RWPE2 (cell line): ENCODE data around the gene ETV6.

Experiments
- ATAC-seq: fragments of 200-7000 bp; cut with Tn5 transposase; 3 replicates; pipeline ENCODE4 v1.9.1; 2021; ENCODE audit warnings: low read depth
- DNase-seq: peaks from one replicate; pipeline ENCODE4 v3.0.0-alpha.2; 2020; ENCODE audit warnings: low spot score
- H3K27ac ChIP-seq: fragments of 450-650 bp; 2 replicates; pipeline ENCODE4 v1.5.1; 2017; ENCODE audit warnings: mild to moderate bottlenecking; ENCODE audit not compliant: poor library complexity, severe bottlenecking
- H3K27me3 ChIP-seq: fragments of 250-450 bp; sonication (Bioruptor Pico); 2 replicates; pipeline ENCODE4 v1.5.1; 2021; ENCODE audit warnings: mild to moderate bottlenecking, moderate library complexity; ENCODE audit not compliant: insufficient read depth, poor library complexity, severe bottlenecking
- H3K36me3 ChIP-seq: fragments of 250-450 bp; sonication (Bioruptor Pico); 2 replicates; pipeline ENCODE4 v1.5.1; 2020; ENCODE audit warnings: low read depth, mild to moderate bottlenecking, moderate library complexity
- H3K4me1 ChIP-seq: fragments of 250-450 bp; sonication (Bioruptor Pico); 2 replicates; pipeline ENCODE4 v1.5.1; 2021; ENCODE audit warnings: mild to moderate bottlenecking, moderate library complexity; ENCODE audit not compliant: insufficient read depth, poor library complexity, severe bottlenecking
- H3K4me3 ChIP-seq: fragments of 250-450 bp; sonication (Bioruptor Pico); 2 replicates; pipeline ENCODE4 v1.5.1; 2021; ENCODE audit warnings: mild to moderate bottlenecking, moderate library complexity; ENCODE audit not compliant: severe bottlenecking
- H3K9me3 ChIP-seq: fragments of 250-450 bp; sonication (Bioruptor Pico); 2 replicates; pipeline ENCODE4 v1.5.1; 2021; ENCODE audit warnings: mild to moderate bottlenecking, moderate library complexity; ENCODE audit not compliant: severe bottlenecking
- CTCF ChIP-seq: fragments of 450-650 bp; IDR thresholded peaks from one replicate; pipeline ENCODE4 v1.5.1; 2017; ENCODE audit warnings: mild to moderate bottlenecking, moderate library complexity; ENCODE audit not compliant: poor library complexity, severe bottlenecking

The ETV6 gene

GRCh38 chr12:11669348-11669747, 19.9 kb downstream of the ETV6 start:
- ATAC-seq (no peak), DNase-seq (no peak)
- Histone ChIP-seq H3K27ac (no peak overlapping the region), H3K4me3 (no peak overlapping the region), H3K27me3 (no peaks in the 10 kb centered on the region), H3K36me3 (no peaks in the 10 kb centered on the region), H3K9me3 (no peaks in the 10 kb centered on the region), H3K4me1 (no peaks in the 10 kb centered on the region)
- TF ChIP-seq CTCF, result no peak

- DNase-seq (no peak), ATAC-seq (no peak)
- H3K27me3 ChIP-seq, result no peaks in the 10 kb centered on the region
- no peak overlapping the region for H3K27ac ChIP-seq
- H3K4me3 ChIP-seq, result no peak overlapping the region
- no peaks in the 10 kb centered on the region for H3K9me3 ChIP-seq
- TF ChIP-seq CTCF, result no peak
- no peaks in the 10 kb centered on the region for H3K4me1 ChIP-seq
- H3K36me3 ChIP-seq, result no peaks in the 10 kb centered on the region
These were observed 23.1 kb downstream of the ETV6 start for GRCh38 chr12:11672256-11673191.

- ATAC-seq (no peak), DNase-seq (no peak)
- Histone ChIP-seq H3K9me3 (no peaks in the 10 kb centered on the region), H3K4me3 (no peak overlapping the region), H3K4me1 (no peaks in the 10 kb centered on the region), H3K36me3 (no peaks in the 10 kb centered on the region), H3K27me3 (no peaks in the 10 kb centered on the region), H3K27ac (no peak overlapping the region)
- TF ChIP-seq CTCF, result no peak
These were observed 24.4 kb downstream of the ETV6 start for GRCh38 chr12:11673666-11674461.

- Histone ChIP-seq H3K27me3 (no peaks in the 10 kb centered on the region), H3K27ac (no peak overlapping the region), H3K4me1 (no peaks in the 10 kb centered on the region), H3K9me3 (no peaks in the 10 kb centered on the region), H3K4me3 (no peak overlapping the region), H3K36me3 (no peaks in the 10 kb centered on the region)
- DNase-seq (no peak), ATAC-seq (no peak)
- TF ChIP-seq CTCF, result no peak
These were observed 25.5 kb downstream of the ETV6 start for GRCh38 chr12:11674894-11675390.
